Epithelial cell of esophagus (primary cell): Measurements from ENCODE around the gene NUP85.

ENCODE experiments used
- DNase-seq: peaks from one replicate; pipeline ENCODE4 v3.0.0; 2010; ENCODE audit warnings: low read depth
- H3K4me3 ChIP-seq: 2 replicates; pipeline ENCODE4 v1.5.1; 2011; ENCODE audit warnings: mild to moderate bottlenecking, low read length, control low read depth
- CTCF ChIP-seq: IDR thresholded peaks from 2 replicates; pipeline ENCODE4 v1.5.1; 2011; ENCODE audit warnings: low read depth, mild to moderate bottlenecking, low read length, control low read depth, inconsistent platforms; ENCODE audit not compliant: insufficient read depth; ENCODE audit errors: missing control alignments

The NUP85 gene

GRCh38 chr17:75237100-75238014 lies 31.9 kb downstream of the NUP85 start:
- no peak for DNase-seq
- no peak for TF ChIP-seq CTCF
- no peak overlapping the region for H3K4me3 ChIP-seq

- no peak for DNase-seq
- no peak overlapping the region for H3K4me3 ChIP-seq
- TF ChIP-seq CTCF = no peak
Measured at GRCh38 chr17:75238020-75238580, 32.6 kb downstream of the NUP85 start.

GRCh38 chr17:75238684-75239191 lies 33.3 kb downstream of the NUP85 start:
- DNase-seq = peak; percentile 72
- H3K4me3 ChIP-seq = no peak overlapping the region
- peak; percentile 93 for TF ChIP-seq CTCF

GRCh38 chr17:75239214-75239613 lies 33.7 kb downstream of the NUP85 start:
- no peak overlapping the region for H3K4me3 ChIP-seq
- DNase-seq = no peak
- TF ChIP-seq CTCF = no peak

- no peak for DNase-seq
Measured at GRCh38 chr17:75239778-75240393, 34.4 kb downstream of the NUP85 start.

More at GRCh38 chr17:75239778-75240393, 34.4 kb downstream of the NUP85 start:
- H3K4me3 ChIP-seq = no peak overlapping the region
- no peak for TF ChIP-seq CTCF
